SK-N-SH (cell line): ENCODE measurements around the gene TMEM131. TPM values are rescaled to one million over a fixed set of nuclear protein-coding genes. Genes with fewer than 3 reads are reported as not detected.

Experiments used
- CTCF ChIA-PET: fragments of 300-600, 350-600 bp; formaldehyde crosslinking; extraction: SDS; loops from one replicate; lab custom pipeline; 2021; lab: Yijun Ruan, JAX
- POLR2A ChIA-PET: fragments of 350-600 bp; sonication (Branson Sonifier 250); formaldehyde crosslinking; extraction: SDS; loops from one replicate; lab custom pipeline; 2020; ENCODE audit warnings: antibody characterized with exemption, inconsistent platforms; lab: Yijun Ruan, JAX
- DNase-seq: peaks from one replicate; pipeline ENCODE4 v3.0.0; 2012
- H2AFZ ChIP-seq: fragments of 200-600 bp; sonication (generic); 2 replicates; pipeline ENCODE4 v1.8.1; 2016; ENCODE audit warnings: antibody characterized with exemption, mild to moderate bottlenecking, low read depth
- H3F3A ChIP-seq: fragments of 200-600 bp; sonication (generic); replicated peaks from 2 replicates; pipeline ENCODE3; 2016; ENCODE audit warnings: antibody characterized with exemption, mild to moderate bottlenecking; ENCODE audit not compliant: insufficient read depth
- H3K27ac ChIP-seq, 2 experiments: fragments of 200-500 bp in 1 of 2; fragments of 200-600 bp in 1 of 2; sonication (Bioruptor generic) in 1 of 2; sonication (generic), shearing (Covaris generic) in 1 of 2; 2 replicates each; pipeline versions ENCODE4 v1.5.1 to v1.6.1; 2014 to 2016; ENCODE audit warnings: low read depth in 2 of 2, inconsistent platforms in 1 of 2, low read length in 1 of 2, mild to moderate bottlenecking in 1 of 2, mixed read lengths in 1 of 2
- H3K27me3 ChIP-seq: fragments of 200-600 bp; sonication (generic), shearing (Covaris generic); 2 replicates; pipeline ENCODE4 v1.6.1; 2016; ENCODE audit warnings: mixed run types; ENCODE audit not compliant: insufficient read depth
- H3K36me3 ChIP-seq, 2 experiments: fragments of 200-500 bp in 1 of 2; fragments of 200-600 bp in 1 of 2; sonication (Bioruptor generic) in 1 of 2; sonication (generic) in 1 of 2; replicated peaks in 1 of 2; 2 replicates each; pipeline versions ENCODE3 to v1.5.1; 2014 to 2016; ENCODE audit warnings: low read length in 1 of 2, mild to moderate bottlenecking in 1 of 2; ENCODE audit not compliant: insufficient read depth in 2 of 2, control insufficient read depth in 1 of 2
- H3K4me1 ChIP-seq, 2 experiments: fragments of 200-500 bp in 1 of 2; fragments of 200-600 bp in 1 of 2; sonication (Bioruptor generic) in 1 of 2; sonication (generic), shearing (Covaris generic) in 1 of 2; 2 replicates each; pipeline versions ENCODE4 v1.5.1 to v1.6.1; 2014 to 2016; ENCODE audit warnings: low read depth in 1 of 2, low read length in 1 of 2, mixed run types in 1 of 2; ENCODE audit not compliant: insufficient read depth in 2 of 2, control insufficient read depth in 1 of 2
- H3K4me2 ChIP-seq: fragments of 200-600 bp; sonication (generic), shearing (Covaris generic); 2 replicates; pipeline ENCODE4 v1.6.1; 2017; ENCODE audit warnings: mixed run types
- H3K4me3 ChIP-seq, 2 experiments: fragments of 200-500 bp in 1 of 2; fragments of 200-600 bp in 1 of 2; sonication (Bioruptor generic) in 1 of 2; sonication (generic), shearing (Covaris generic) in 1 of 2; 2 replicates each; pipeline versions ENCODE4 v1.5.1 to v1.8.1; 2014 to 2016; ENCODE audit warnings: low read depth in 2 of 2, inconsistent platforms in 1 of 2, low read length in 1 of 2, mild to moderate bottlenecking in 1 of 2, mixed read lengths in 1 of 2, moderate library complexity in 1 of 2
- H3K79me2 ChIP-seq: fragments of 200-600 bp; sonication (generic); 2 replicates; pipeline ENCODE4 v1.8.1; 2017; ENCODE audit warnings: mild to moderate bottlenecking; ENCODE audit not compliant: insufficient read depth
- H3K9ac ChIP-seq: fragments of 200-600 bp; sonication (generic); 2 replicates; pipeline ENCODE4 v1.6.1; 2017; ENCODE audit warnings: mixed run types
- H3K9me2 ChIP-seq: fragments of 200-600 bp; sonication (generic); 2 replicates; pipeline ENCODE4 v1.6.1; 2017; ENCODE audit warnings: mixed run types
- H3K9me3 ChIP-seq: fragments of 200-600 bp; sonication (generic); 2 replicates; pipeline ENCODE4 v1.6.1; 2017; ENCODE audit warnings: mixed run types, mild to moderate bottlenecking, moderate library complexity
- H4K20me1 ChIP-seq: fragments of 200-600 bp; sonication (generic); 2 replicates; pipeline ENCODE4 v1.6.1; 2017; ENCODE audit warnings: mild to moderate bottlenecking, mixed run types; ENCODE audit not compliant: insufficient read depth
- CHD2 ChIP-seq: fragments of 150-350 bp; IDR thresholded peaks from 2 replicates; pipeline ENCODE4 v1.6.1; 2018; ENCODE audit warnings: low read length; ENCODE audit not compliant: partially characterized antibody
- ELF1 ChIP-seq: IDR thresholded peaks from 2 replicates; pipeline ENCODE4 v1.4.0; 2012
- FOXM1 ChIP-seq: IDR thresholded peaks from 2 replicates; pipeline ENCODE4 v1.4.0; 2012; ENCODE audit warnings: low read depth, mild to moderate bottlenecking
- GABPA ChIP-seq: IDR thresholded peaks from 2 replicates; pipeline ENCODE4 v1.4.0; 2012; ENCODE audit warnings: low read depth, mild to moderate bottlenecking
- JUND ChIP-seq: IDR thresholded peaks from 2 replicates; pipeline ENCODE4 v1.4.0; 2012
- MEF2A ChIP-seq: IDR thresholded peaks from 2 replicates; pipeline ENCODE4 v1.4.0; 2012; ENCODE audit warnings: low read depth, borderline replicate concordance
- NRF1 ChIP-seq: IDR thresholded peaks from 2 replicates; pipeline ENCODE4 v1.6.1; 2012; ENCODE audit warnings: low read depth, mild to moderate bottlenecking, low read length
- RFX5 ChIP-seq: IDR thresholded peaks from 2 replicates; pipeline ENCODE4 v1.6.1; 2012; ENCODE audit warnings: mild to moderate bottlenecking, improper control_type of control experiment, low read length
- SMC3 ChIP-seq: IDR thresholded peaks from 2 replicates; pipeline ENCODE4 v1.6.1; 2012; ENCODE audit warnings: low read depth, low read length, improper control_type of control experiment
- TAF1 ChIP-seq: IDR thresholded peaks from 2 replicates; pipeline ENCODE4 v1.6.1; 2012; ENCODE audit warnings: low read depth, mild to moderate bottlenecking, low read length, moderate library complexity, borderline replicate concordance
- TCF12 ChIP-seq: IDR thresholded peaks from 2 replicates; pipeline ENCODE4 v1.4.0; 2012
- TEAD4 ChIP-seq: IDR thresholded peaks from 2 replicates; pipeline ENCODE4 v1.4.0; 2012; ENCODE audit warnings: mild to moderate bottlenecking, borderline replicate concordance; ENCODE audit not compliant: insufficient read depth
- WGBS: methylation state at CpG from one replicate; pipeline ENCODE4 v1.1.6; 2017; ENCODE audit warnings: low lambda C conversion rate; 5-methylcytosine and 5-hydroxymethylcytosine counted together
- polyA plus RNA-seq, 3 experiments: library from polyadenylated mRNA; depleted of rRNA; stranded (reverse); fragments of >200 nt; gene quantifications; 2 replicates each; pipeline ENCODE4 v1.2.3, GENCODE V29; 2012
- TF ChIP-seq, protein P1 (sequence below): IDR thresholded peaks from 2 replicates; pipeline ENCODE4 v1.6.1; 2012; ENCODE audit warnings: mild to moderate bottlenecking, low read depth, low read length, moderate library complexity
- TF ChIP-seq, protein P2 (sequence below): IDR thresholded peaks from 2 replicates; pipeline ENCODE4 v1.4.0; 2012; ENCODE audit warnings: low read depth
- TF ChIP-seq, protein P3 (sequence below): IDR thresholded peaks from 2 replicates; pipeline ENCODE4 v1.4.0; 2012; ENCODE audit warnings: low read depth, borderline replicate concordance
- TF ChIP-seq, protein P4 (sequence below): IDR thresholded peaks from 2 replicates; pipeline ENCODE4 v1.4.0; 2012; ENCODE audit warnings: low read depth, borderline replicate concordance

The TMEM131 gene
- polyA plus RNA-seq, 1 of the 3 experiments (the other 2 are of a cell fraction) = 9.1 TPM

DNA sequence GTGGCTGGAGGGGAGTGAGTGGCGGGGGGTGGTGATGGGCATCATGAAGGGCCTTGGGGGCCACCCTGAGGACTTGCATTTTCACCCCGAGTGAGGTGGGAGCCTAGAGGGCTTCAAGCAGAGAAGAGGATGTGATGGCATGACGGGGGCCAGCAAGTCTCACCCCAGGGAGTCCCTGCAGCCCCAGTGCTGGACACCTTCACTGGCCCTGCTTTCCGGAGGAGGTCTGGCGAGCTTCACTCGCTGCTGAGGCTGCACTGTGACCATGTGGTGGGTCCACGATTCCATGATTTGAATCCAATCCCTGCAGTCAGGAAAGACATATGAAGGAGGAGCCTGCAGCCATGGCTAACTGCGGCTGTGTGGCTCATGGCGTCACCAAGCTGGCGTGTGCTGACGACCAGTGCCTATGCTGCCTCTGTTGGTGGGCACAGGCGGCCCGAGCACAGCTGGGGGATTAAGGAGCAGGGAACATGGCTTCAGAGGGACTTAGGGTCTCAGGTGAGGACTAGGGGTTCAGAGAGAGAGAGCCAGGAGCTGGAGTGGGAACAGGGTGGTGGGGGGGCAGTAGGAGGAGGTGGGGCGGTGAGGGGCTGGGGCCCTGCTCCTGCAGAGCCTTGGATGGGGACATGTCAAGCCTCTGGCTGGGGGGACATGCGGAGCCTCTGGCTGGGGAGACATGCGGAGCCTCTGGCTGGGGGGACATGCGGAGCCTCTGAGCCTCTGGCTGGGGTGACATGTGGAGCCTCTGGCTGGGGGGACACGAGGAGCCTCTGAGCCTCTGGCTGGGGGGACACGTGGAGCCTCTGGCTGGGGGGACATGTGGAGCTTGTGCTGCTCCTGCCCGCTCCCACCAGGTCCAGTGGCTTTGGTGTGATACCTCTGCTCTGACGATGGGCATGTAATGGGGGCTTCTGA lies 278.8 kb downstream of the TMEM131 start:
- WGBS = 51% methylated on average over 12 of the region's 21 CpGs
- Histone ChIP-seq H3K4me1 (no peaks in the 10 kb centered on the region; a peak in 1 of 4 replicates), H3K9me3 (no peaks in the 10 kb centered on the region), H3F3A (no peaks in the 10 kb centered on the region), H3K27ac (no peak overlapping the region), H3K9ac (no peak overlapping the region), H2AFZ (no peak overlapping the region), H3K36me3 (no peaks in the 10 kb centered on the region), H3K9me2 (no peaks in the 10 kb centered on the region), H3K4me3 (no peak overlapping the region), H4K20me1 (no peaks in the 10 kb centered on the region), H3K4me2 (no peak overlapping the region), H3K79me2 (no peaks in the 10 kb centered on the region), H3K27me3 (no peaks in the 10 kb centered on the region)
- ChIA-PET POLR2A (no interaction called here), CTCF (interaction anchor here (1.1 to 1.5 kb wide), 4 partner anchors 11 to 668 kb away, joined by 3 to 6 read pairs (median 4); no protein-coding TSS in a partner anchor)
- no peak for DNase-seq
- TF ChIP-seq TEAD4 (no peak), FOXM1 (no peak), TAF1 (no peak), JUND (no peak), GABPA (no peak), RFX5 (no peak), ELF1 (no peak), MEF2A (no peak), CHD2 (no peak), NRF1 (no peak), SMC3 (no peak), TCF12 (no peak)
- TF ChIP-seq, protein P1, sequence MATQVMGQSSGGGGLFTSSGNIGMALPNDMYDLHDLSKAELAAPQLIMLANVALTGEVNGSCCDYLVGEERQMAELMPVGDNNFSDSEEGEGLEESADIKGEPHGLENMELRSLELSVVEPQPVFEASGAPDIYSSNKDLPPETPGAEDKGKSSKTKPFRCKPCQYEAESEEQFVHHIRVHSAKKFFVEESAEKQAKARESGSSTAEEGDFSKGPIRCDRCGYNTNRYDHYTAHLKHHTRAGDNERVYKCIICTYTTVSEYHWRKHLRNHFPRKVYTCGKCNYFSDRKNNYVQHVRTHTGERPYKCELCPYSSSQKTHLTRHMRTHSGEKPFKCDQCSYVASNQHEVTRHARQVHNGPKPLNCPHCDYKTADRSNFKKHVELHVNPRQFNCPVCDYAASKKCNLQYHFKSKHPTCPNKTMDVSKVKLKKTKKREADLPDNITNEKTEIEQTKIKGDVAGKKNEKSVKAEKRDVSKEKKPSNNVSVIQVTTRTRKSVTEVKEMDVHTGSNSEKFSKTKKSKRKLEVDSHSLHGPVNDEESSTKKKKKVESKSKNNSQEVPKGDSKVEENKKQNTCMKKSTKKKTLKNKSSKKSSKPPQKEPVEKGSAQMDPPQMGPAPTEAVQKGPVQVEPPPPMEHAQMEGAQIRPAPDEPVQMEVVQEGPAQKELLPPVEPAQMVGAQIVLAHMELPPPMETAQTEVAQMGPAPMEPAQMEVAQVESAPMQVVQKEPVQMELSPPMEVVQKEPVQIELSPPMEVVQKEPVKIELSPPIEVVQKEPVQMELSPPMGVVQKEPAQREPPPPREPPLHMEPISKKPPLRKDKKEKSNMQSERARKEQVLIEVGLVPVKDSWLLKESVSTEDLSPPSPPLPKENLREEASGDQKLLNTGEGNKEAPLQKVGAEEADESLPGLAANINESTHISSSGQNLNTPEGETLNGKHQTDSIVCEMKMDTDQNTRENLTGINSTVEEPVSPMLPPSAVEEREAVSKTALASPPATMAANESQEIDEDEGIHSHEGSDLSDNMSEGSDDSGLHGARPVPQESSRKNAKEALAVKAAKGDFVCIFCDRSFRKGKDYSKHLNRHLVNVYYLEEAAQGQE = no peak
- TF ChIP-seq, protein P2, sequence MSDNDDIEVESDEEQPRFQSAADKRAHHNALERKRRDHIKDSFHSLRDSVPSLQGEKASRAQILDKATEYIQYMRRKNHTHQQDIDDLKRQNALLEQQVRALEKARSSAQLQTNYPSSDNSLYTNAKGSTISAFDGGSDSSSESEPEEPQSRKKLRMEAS = no peak
- TF ChIP-seq, protein P3, sequence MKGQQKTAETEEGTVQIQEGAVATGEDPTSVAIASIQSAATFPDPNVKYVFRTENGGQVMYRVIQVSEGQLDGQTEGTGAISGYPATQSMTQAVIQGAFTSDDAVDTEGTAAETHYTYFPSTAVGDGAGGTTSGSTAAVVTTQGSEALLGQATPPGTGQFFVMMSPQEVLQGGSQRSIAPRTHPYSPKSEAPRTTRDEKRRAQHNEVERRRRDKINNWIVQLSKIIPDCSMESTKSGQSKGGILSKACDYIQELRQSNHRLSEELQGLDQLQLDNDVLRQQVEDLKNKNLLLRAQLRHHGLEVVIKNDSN = no peak
- TF ChIP-seq, protein P4, sequence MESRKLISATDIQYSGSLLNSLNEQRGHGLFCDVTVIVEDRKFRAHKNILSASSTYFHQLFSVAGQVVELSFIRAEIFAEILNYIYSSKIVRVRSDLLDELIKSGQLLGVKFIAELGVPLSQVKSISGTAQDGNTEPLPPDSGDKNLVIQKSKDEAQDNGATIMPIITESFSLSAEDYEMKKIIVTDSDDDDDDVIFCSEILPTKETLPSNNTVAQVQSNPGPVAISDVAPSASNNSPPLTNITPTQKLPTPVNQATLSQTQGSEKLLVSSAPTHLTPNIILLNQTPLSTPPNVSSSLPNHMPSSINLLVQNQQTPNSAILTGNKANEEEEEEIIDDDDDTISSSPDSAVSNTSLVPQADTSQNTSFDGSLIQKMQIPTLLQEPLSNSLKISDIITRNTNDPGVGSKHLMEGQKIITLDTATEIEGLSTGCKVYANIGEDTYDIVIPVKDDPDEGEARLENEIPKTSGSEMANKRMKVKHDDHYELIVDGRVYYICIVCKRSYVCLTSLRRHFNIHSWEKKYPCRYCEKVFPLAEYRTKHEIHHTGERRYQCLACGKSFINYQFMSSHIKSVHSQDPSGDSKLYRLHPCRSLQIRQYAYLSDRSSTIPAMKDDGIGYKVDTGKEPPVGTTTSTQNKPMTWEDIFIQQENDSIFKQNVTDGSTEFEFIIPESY = no peak
